ENCODE data around the gene IDH2. TPM values are rescaled to one million over a fixed set of nuclear protein-coding genes. Genes with fewer than 3 reads are reported as not detected.

The IDH2 gene
- total and polyA plus RNA-seq, 2 of the 13 experiments (the other 11 are each of a cell fraction or from before 2014, with no cell fraction given): 121 to 145 TPM

DNA sequence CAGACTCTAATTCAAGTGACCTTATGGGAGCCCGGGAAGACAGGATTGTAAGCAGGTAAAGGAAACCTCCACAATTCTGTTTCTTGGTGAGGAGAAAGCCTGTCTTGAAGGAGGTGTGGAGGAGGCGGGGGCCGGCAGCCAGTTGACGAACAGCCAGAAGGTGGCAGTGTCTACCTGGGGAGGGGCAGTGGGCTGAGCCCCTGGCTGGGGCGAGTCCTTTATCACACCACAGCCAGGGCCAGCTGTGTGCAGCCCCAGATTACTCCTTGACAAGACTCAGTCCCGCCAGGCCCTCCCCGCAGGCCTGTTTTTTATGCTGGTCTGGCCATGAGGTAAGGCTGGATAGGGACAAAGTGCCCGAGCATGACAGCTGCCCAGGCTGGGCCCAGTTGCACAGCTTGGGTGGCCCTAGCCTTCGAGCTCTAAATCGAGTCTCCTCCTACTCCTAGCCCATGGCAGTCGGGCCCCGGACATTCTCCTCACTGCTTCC, 40.9 kb upstream of the IDH2 start:
- Histone ChIP-seq H3K27me3 (ENCODE audit: control insufficient read depth in 1 of 2, insufficient read depth in 2 of 2, low read length in 2 of 2) (peaks cover 2 to 19% of the 10 kb centered on the region in 2 experiments; a peak in 4 of 5 replicates), H3K4me1 (ENCODE audit: insufficient read depth, low read length) (peaks cover 47% of the 10 kb centered on the region), H3K79me2 (ENCODE audit: insufficient read depth, low read length) (no peaks in the 10 kb centered on the region), H3K9me3 (ENCODE audit: low read length) (no peaks in the 10 kb centered on the region), H3K4me3 (replicated peaks in 1 of 3; ENCODE audit: insufficient read depth in 1 of 3, low read depth in 2 of 3, low read length in 3 of 3) (peak overlapping the region; percentile 19 to 70 (median 24); a peak in 4 of 6 replicates), H3K36me3 (replicated peaks in 1 of 2; ENCODE audit: control insufficient read depth in 1 of 2, insufficient read depth in 2 of 2, low read length in 2 of 2) (no peaks in the 10 kb centered on the region), H2AFZ (ENCODE audit: low read length) (no peak overlapping the region), H3K9ac (ENCODE audit: insufficient read depth, low read depth, low read length) (peak overlapping the region; percentile 29; the same call in 1 of the 2 replicates), H4K20me1 (ENCODE audit: insufficient read depth, low read length) (no peaks in the 10 kb centered on the region), H3K27ac (ENCODE audit: extremely low read length, insufficient read depth, low read length) (no peak overlapping the region), H3K4me2 (ENCODE audit: low read depth, low read length) (peak overlapping the region; percentile 95)
- in situ Hi-C loops (cut with HindIII; ENCODE audit: extremely low pct_ligation_motif_present, low pct_unique_long_range_greater_than_20kb): no loop called here
- DNase-seq (ENCODE audit: low spot score) (no peak), ATAC-seq (peak; percentile 94), FAIRE-seq (peak; percentile 32)
- ChIA-PET POLR2A (interaction anchor here (1.0 to 1.8 kb wide), 4 partner anchors 41 to 123 kb away, joined by 3 to 9 read pairs (median 4); partner anchors contain the start of genes CIB1 and GDPGP1), CTCF (ENCODE audit: low intra/inter-chr PET ratio, low total read pairs) (interaction anchor here (0.8 to 3.0 kb wide), 3 partner anchors 12 to 89 kb away, joined by 3 to 41 read pairs (median 3); no protein-coding TSS in a partner anchor)
- BruUV-seq (replicated peaks): no TSS peak
- WGBS (ENCODE audit: low lambda C conversion rate): 3% methylated on average over 5 of the region's 12 CpGs
- intact Hi-C loops (cut with micrococcal nuclease; ENCODE audit: unreplicated experiment): loop anchor here (1.0 kb wide), 2 partner anchors 76 to 143 kb away; no protein-coding TSS in a partner anchor
- TF ChIP-seq ZNF331 (CRISPR knock-in tag; IDR thresholded peaks at IDR 0.05) (0 out of 2 replicates have a peak, but pooled peaks have one; percentile 24), RXRB (CRISPR knock-in tag; IDR thresholded peaks at IDR 0.05; ENCODE audit: borderline replicate concordance) (0 out of 2 replicates have a peak, but pooled peaks have one; percentile 23), ZNF501 (CRISPR knock-in tag; IDR thresholded peaks at IDR 0.05) (peak; percentile 35; the same call in 1 of the 2 replicates), DMAP1 (CRISPR knock-in tag; IDR thresholded peaks at IDR 0.05) (no peak), ERF (CRISPR knock-in tag; IDR thresholded peaks at IDR 0.05) (no peak; the same call in 1 of the 2 replicates), KMT2A (CRISPR knock-in tag; IDR thresholded peaks at IDR 0.05) (0 out of 2 replicates have a peak, but pooled peaks have one; percentile 40), YEATS4 (CRISPR knock-in tag; IDR thresholded peaks at IDR 0.05; ENCODE audit: borderline replicate concordance) (peak; percentile 22; the same call in 1 of the 2 replicates), PHF20 (CRISPR knock-in tag; IDR thresholded peaks at IDR 0.05) (no peak), RAD21 (CRISPR knock-in tag; IDR thresholded peaks at IDR 0.05) (peak; percentile 93), ZNF780A (CRISPR knock-in tag; IDR thresholded peaks at IDR 0.05) (no peak), ZFP62 (CRISPR knock-in tag; IDR thresholded peaks at IDR 0.05) (no peak), PTBP1 (IDR thresholded peaks at IDR 0.05; ENCODE audit: low read depth, low read length, poor library complexity, severe bottlenecking) (no peak), SALL1 (CRISPR knock-in tag; IDR thresholded peaks at IDR 0.05) (0 out of 2 replicates have a peak, but pooled peaks have one; percentile 26), RBAK (CRISPR knock-in tag; IDR thresholded peaks at IDR 0.05) (no peak), MED13 (CRISPR knock-in tag; IDR thresholded peaks at IDR 0.05) (no peak), MAF1 (CRISPR knock-in tag; IDR thresholded peaks at IDR 0.05; ENCODE audit: borderline replicate concordance) (no peak)
- TF ChIP-seq, protein P1, sequence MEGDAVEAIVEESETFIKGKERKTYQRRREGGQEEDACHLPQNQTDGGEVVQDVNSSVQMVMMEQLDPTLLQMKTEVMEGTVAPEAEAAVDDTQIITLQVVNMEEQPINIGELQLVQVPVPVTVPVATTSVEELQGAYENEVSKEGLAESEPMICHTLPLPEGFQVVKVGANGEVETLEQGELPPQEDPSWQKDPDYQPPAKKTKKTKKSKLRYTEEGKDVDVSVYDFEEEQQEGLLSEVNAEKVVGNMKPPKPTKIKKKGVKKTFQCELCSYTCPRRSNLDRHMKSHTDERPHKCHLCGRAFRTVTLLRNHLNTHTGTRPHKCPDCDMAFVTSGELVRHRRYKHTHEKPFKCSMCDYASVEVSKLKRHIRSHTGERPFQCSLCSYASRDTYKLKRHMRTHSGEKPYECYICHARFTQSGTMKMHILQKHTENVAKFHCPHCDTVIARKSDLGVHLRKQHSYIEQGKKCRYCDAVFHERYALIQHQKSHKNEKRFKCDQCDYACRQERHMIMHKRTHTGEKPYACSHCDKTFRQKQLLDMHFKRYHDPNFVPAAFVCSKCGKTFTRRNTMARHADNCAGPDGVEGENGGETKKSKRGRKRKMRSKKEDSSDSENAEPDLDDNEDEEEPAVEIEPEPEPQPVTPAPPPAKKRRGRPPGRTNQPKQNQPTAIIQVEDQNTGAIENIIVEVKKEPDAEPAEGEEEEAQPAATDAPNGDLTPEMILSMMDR (CRISPR knock-in tag; IDR thresholded peaks at IDR 0.05): peak; percentile 94
- TF ChIP-seq, protein P2, sequence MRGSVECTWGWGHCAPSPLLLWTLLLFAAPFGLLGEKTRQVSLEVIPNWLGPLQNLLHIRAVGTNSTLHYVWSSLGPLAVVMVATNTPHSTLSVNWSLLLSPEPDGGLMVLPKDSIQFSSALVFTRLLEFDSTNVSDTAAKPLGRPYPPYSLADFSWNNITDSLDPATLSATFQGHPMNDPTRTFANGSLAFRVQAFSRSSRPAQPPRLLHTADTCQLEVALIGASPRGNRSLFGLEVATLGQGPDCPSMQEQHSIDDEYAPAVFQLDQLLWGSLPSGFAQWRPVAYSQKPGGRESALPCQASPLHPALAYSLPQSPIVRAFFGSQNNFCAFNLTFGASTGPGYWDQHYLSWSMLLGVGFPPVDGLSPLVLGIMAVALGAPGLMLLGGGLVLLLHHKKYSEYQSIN (CRISPR knock-in tag; IDR thresholded peaks at IDR 0.05; ENCODE audit: borderline replicate concordance): no peak
- TF ChIP-seq, protein P3, sequence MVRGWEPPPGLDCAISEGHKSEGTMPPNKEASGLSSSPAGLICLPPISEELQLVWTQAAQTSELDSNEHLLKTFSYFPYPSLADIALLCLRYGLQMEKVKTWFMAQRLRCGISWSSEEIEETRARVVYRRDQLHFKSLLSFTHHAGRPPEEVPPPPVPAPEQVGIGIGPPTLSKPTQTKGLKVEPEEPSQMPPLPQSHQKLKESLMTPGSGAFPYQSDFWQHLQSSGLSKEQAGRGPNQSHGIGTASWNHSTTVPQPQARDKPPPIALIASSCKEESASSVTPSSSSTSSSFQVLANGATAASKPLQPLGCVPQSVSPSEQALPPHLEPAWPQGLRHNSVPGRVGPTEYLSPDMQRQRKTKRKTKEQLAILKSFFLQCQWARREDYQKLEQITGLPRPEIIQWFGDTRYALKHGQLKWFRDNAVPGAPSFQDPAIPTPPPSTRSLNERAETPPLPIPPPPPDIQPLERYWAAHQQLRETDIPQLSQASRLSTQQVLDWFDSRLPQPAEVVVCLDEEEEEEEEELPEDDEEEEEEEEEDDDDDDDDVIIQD (CRISPR knock-in tag; IDR thresholded peaks at IDR 0.05; ENCODE audit: low read depth): no peak
- TF ChIP-seq, protein P4, sequence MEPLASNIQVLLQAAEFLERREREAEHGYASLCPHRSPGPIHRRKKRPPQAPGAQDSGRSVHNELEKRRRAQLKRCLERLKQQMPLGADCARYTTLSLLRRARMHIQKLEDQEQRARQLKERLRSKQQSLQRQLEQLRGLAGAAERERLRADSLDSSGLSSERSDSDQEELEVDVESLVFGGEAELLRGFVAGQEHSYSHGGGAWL (CRISPR knock-in tag; IDR thresholded peaks at IDR 0.05): no peak
- TF ChIP-seq, protein P5, sequence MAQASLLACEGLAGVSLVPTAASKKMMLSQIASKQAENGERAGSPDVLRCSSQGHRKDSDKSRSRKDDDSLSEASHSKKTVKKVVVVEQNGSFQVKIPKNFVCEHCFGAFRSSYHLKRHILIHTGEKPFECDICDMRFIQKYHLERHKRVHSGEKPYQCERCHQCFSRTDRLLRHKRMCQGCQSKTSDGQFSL (CRISPR knock-in tag; IDR thresholded peaks at IDR 0.05): peak; percentile 70; the same call in 1 of the 2 replicates
